ENCODE results near the gene TOM1L2.

DNA sequence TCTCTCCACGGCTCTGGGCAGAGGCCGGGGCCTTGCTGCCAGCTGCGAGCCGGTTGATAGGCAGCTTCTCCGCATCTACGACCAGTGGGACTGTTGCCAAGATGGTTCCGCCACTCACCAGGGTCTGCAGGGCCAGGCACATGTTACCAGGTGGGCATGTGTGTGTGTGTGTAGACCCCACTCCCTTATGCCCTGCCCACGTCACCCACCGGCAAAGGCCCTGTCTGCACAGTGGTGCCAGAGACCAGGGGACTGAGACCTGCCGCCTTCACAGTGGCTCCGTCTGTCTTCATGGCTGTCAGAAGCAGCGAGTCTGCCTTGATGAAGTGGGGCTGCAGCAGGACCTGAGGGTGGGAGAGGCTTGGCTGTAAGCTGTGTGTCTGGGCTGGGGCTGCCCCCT, 153.1 kb downstream of the TOM1L2 start:
- TF ChIP-seq CTCF (IDR thresholded peaks at IDR 0.05) (no peak), REST (IDR thresholded peaks at IDR 0.05; ENCODE audit: insufficient read depth in 1 of 2, low read depth in 2 of 2, low read length in 1 of 2) (no peak), SIN3A (IDR thresholded peaks at IDR 0.05; ENCODE audit: borderline replicate concordance, insufficient read depth, low read depth, low read length) (no peak), POLR2AphosphoS5 (IDR thresholded peaks at IDR 0.05; ENCODE audit: low read depth, low read length) (no peak)

Measured in Panc1 (cell line).